Lung (tissue), 12 donors: Measurements from ENCODE around the gene GALNT9. TPM values are rescaled to one million over a fixed set of nuclear protein-coding genes. Genes with fewer than 3 reads are reported as not detected.

Experiments used
- ATAC-seq: fragments of 200-7000 bp; cut with Tn5 transposase; one replicate; pipeline ENCODE4 v1.9.1; 2020; ENCODE audit warnings: moderate number of reproducible peaks; ENCODE audit not compliant: insufficient read depth, low FRiP score
- DNase-seq, 3 donors: peaks; one replicate each; pipeline ENCODE4 v3.0.0-alpha.2; 2013 to 2017
- H3K27ac ChIP-seq, 2 donors: one replicate each; pipeline ENCODE4 v1.5.1; 2013; ENCODE audit warnings: mild to moderate bottlenecking in 2 of 2, moderate library complexity in 2 of 2, control low read depth in 1 of 2, inconsistent platforms in 1 of 2, low read depth in 1 of 2, low read length in 1 of 2
- H3K27me3 ChIP-seq, 3 donors: one replicate each; pipeline ENCODE4 v1.5.1; 2013; ENCODE audit warnings: low read length in 2 of 3; ENCODE audit not compliant: control insufficient read depth in 3 of 3, insufficient read depth in 3 of 3
- H3K36me3 ChIP-seq, 4 donors: one replicate each; pipeline ENCODE4 v1.5.1; 2013; ENCODE audit warnings: low read length in 4 of 4, mild to moderate bottlenecking in 1 of 4, moderate library complexity in 1 of 4; ENCODE audit not compliant: control insufficient read depth in 4 of 4, insufficient read depth in 4 of 4
- H3K4me1 ChIP-seq, 5 donors: one replicate each; pipeline ENCODE4 v1.5.1; 2013; ENCODE audit warnings: low read length in 5 of 5, mild to moderate bottlenecking in 2 of 5, moderate library complexity in 1 of 5; ENCODE audit not compliant: control insufficient read depth in 5 of 5, insufficient read depth in 5 of 5
- H3K4me3 ChIP-seq: one replicate; pipeline ENCODE4 v1.5.1; 2013; ENCODE audit warnings: mild to moderate bottlenecking, control low read depth, moderate library complexity
- H3K9ac ChIP-seq, 2 donors: one replicate each; pipeline ENCODE4 v1.5.1; 2013; ENCODE audit warnings: low read length in 2 of 2, control low read depth in 1 of 2; ENCODE audit not compliant: insufficient read depth in 1 of 2
- H3K9me3 ChIP-seq, 4 donors: one replicate each; pipeline ENCODE4 v1.5.1; 2013; ENCODE audit warnings: low read length in 3 of 4, mild to moderate bottlenecking in 1 of 4, moderate library complexity in 1 of 4; ENCODE audit not compliant: control insufficient read depth in 4 of 4, insufficient read depth in 3 of 4
- WGBS, 2 donors: extraction: QIAGEN DNeasy Blood & Tissue Kit; methylation state at CpG; one replicate each; pipeline ENCODE4 v1.1.7; 2013; 5-methylcytosine and 5-hydroxymethylcytosine counted together
- polyA plus RNA-seq, 2 donors: library from polyadenylated mRNA; stranded (reverse); fragments of 200-250 nt; gene quantifications; one replicate each; pipeline ENCODE4 v1.2.1, GENCODE V29; 2013
- total RNA-seq, 2 donors: library from RNA; depleted of rRNA in 1 of 2; stranded (reverse); fragments of >200 nt in 1 of 2; gene quantifications; one replicate each; pipeline ENCODE4 v1.2.1, GENCODE V29; 2014 to 2021
- TF ChIP-seq, protein P1 (sequence below): IDR thresholded peaks from 2 replicates; pipeline ENCODE4 v1.5.1; 2012; ENCODE audit warnings: mild to moderate bottlenecking; ENCODE audit errors: control extremely low read depth, extremely low read depth
- donor health status: control.
- donor health status: control.
- donor health status: Bipolar disorder and iron deficiency.
- donor health status: healthy.
- donor health status: DM: yes; HTN: yes; CAD: no.

Gene GALNT9
- total and polyA plus RNA-seq, 4 donors = 0.13 to 1.7 (median 0.79) TPM

DNA sequence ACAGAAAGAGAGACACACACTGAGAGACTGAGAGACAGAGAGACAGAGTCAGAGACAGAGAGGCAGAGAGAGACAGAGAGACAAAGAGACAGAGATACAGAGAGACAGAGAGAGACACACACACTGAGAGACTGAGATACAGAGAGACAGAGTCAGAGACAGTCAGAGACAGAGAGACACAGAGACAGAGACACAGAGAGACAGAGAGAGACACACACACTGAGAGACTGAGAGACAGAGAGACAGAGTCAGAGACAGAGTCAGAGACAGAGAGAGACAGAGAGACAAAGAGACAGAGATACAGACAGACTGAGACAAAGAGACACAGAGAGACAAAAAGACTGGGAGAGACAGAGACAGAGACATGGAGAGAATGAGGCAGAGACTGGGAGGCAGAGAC is 90.0 kb downstream of the GALNT9 start:
- no peak overlapping the region for H3K27ac ChIP-seq
- H3K27me3 ChIP-seq = no peaks in the 10 kb centered on the region
- H3K9ac ChIP-seq = no peak overlapping the region
- H3K4me3 ChIP-seq = no peak overlapping the region
- H3K9me3 ChIP-seq = no peaks in the 10 kb centered on the region
- no peaks in the 10 kb centered on the region for H3K4me1 ChIP-seq
- ATAC-seq = no peak
- TF ChIP-seq, protein P1, sequence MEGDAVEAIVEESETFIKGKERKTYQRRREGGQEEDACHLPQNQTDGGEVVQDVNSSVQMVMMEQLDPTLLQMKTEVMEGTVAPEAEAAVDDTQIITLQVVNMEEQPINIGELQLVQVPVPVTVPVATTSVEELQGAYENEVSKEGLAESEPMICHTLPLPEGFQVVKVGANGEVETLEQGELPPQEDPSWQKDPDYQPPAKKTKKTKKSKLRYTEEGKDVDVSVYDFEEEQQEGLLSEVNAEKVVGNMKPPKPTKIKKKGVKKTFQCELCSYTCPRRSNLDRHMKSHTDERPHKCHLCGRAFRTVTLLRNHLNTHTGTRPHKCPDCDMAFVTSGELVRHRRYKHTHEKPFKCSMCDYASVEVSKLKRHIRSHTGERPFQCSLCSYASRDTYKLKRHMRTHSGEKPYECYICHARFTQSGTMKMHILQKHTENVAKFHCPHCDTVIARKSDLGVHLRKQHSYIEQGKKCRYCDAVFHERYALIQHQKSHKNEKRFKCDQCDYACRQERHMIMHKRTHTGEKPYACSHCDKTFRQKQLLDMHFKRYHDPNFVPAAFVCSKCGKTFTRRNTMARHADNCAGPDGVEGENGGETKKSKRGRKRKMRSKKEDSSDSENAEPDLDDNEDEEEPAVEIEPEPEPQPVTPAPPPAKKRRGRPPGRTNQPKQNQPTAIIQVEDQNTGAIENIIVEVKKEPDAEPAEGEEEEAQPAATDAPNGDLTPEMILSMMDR = no peak
- DNase-seq = no peak
- no peaks in the 10 kb centered on the region for H3K36me3 ChIP-seq

- no peak overlapping the region for H3K9ac ChIP-seq
- H3K9me3 ChIP-seq = no peaks in the 10 kb centered on the region
- no peak overlapping the region for H3K4me3 ChIP-seq
- no peaks in the 10 kb centered on the region for H3K27me3 ChIP-seq
- no peak overlapping the region for H3K27ac ChIP-seq
- 68 to 79% methylated on average over 5 of the region's 5 CpGs for WGBS, 2 donors
- no peaks in the 10 kb centered on the region for H3K36me3 ChIP-seq
- ATAC-seq (no peak), DNase-seq (no peak)
- H3K4me1 ChIP-seq = no peaks in the 10 kb centered on the region
- TF ChIP-seq, protein P1 = no peak
Observed at GRCh38 chr12:132238884-132239283, 90.5 kb downstream of the GALNT9 start.

DNA sequence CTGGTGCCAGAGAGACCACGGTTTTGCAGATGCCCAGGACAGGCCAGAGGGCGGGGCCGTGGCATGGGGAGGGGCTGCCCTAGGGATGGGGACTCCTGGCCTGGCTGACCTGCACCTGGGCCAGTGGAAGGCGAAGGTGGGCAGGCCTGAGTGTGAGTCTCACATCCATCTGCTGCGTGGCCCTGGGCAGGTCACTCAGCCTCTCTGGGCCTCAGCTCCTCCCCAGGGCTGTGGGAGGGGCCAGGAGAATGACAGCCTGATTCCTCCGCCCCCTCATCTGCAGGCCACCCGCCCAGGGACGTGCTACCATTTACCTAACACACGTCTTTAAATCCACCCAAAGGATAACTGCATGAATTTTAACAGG is 90.9 kb downstream of the GALNT9 start:
- H3K27ac ChIP-seq = no peak overlapping the region
- TF ChIP-seq, protein P1 = no peak
- no peak overlapping the region for H3K9ac ChIP-seq
- H3K9me3 ChIP-seq = no peaks in the 10 kb centered on the region
- no peaks in the 10 kb centered on the region for H3K27me3 ChIP-seq
- WGBS, 2 donors = 70 to 87% methylated on average over 9 of the region's 9 CpGs
- DNase-seq = no peak
- no peaks in the 10 kb centered on the region for H3K36me3 ChIP-seq
- H3K4me3 ChIP-seq = no peak overlapping the region
- peak; percentile 19 for ATAC-seq
- H3K4me1 ChIP-seq = no peaks in the 10 kb centered on the region

- H3K4me3 ChIP-seq = no peak overlapping the region
- H3K9me3 ChIP-seq = no peaks in the 10 kb centered on the region
- H3K4me1 ChIP-seq = no peaks in the 10 kb centered on the region
- TF ChIP-seq, protein P1 = no peak
- H3K27ac ChIP-seq = no peak overlapping the region
- H3K27me3 ChIP-seq = no peaks in the 10 kb centered on the region
- no peaks in the 10 kb centered on the region for H3K36me3 ChIP-seq
- ATAC-seq (no peak), DNase-seq (no peak)
- 70 to 75% methylated on average over 33 of the region's 33 CpGs for WGBS, 2 donors
- H3K9ac ChIP-seq = no peak overlapping the region
Observed at GRCh38 chr12:132237772-132238487, 91.5 kb downstream of the GALNT9 start.
